NCI-H345 treated with DMSO at 0.1 percent for 48 hours (cell line): ENCODE measurements around the gene FAT1.
"Not testable (repeated sequence)": the region's sequence is repeated elsewhere in the genome, so short reads cannot be mapped to it uniquely, and the experiment has no call there.

Experiments
- DNase-seq: peaks from one replicate; lab custom pipeline; 2025; ENCODE audit not compliant: unreplicated experiment; lab: John Stamatoyannopoulos, UW

FAT1 gene

DNA sequence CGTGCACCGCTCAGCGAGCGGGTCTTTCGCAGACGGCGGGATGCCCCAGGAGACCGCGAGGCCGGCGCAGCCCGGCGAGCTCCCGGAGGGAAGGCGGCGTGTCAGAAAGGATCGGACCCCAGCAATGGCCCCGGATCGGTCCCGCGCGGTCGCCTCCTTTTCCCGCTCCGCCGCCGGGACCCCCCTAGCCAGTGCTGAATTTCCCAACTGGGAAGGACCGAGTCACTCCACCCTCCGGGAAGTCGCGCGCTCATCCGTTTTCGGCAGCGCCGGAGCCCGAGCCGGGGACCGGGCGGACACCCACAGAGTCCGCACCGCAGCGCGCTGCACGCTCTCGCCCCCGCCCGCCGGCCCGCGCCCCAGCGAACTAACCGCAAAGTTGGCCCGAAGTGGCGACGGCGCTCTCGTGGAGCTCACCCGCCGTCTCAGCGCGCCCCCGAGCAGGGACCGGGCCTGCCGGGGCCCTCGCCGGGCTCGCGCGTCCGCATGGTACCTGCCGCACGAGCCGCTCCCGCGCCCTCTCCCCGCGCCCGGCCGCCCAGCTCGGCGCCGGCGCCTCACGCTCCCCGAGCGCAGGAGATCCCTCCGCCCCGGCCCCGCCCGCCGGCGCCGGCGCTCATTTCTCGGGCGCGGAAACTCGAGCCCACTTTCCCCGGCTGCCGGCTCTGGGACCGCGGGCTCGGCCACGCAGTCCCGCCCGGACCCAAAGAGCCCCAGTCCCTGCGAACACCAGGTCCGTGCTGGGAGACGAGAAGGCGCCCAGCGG is at the start of gene FAT1:
TSS of gene FAT1 (minus strand) at position 565 of the 766 bp plus-strand sequence. CDS start 14,029 bp downstream, outside the sequence.
- no peak for DNase-seq

DNA sequence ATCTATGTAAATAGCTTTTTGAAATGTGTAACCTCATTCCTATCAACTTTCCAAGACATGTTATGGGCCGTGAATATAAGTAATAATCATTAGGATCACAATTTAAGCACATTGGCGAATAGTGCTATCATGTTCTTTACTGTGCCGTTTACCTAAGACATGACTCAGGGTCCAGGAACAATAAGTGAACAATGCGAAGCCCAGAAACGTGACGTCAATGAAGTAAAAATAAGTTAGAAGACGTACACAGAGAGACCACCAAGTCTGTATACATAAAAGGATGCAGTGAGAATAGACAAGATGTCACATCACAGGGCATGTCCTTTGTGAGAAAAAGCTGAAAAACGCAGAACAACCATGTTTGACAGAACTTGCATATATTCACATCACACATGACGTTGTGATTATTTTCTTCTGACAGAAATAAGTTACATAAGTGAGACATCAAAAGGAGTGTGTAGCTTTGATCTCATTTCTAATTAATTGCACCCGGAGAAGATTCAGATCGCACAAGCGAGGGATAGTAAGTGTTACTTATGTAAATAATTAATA is 49.4 kb upstream of the FAT1 start:
- DNase-seq = no peak

GRCh38 chr4:186771624-186772023 is 48.0 kb upstream of the FAT1 start:
- DNase-seq = no peak

- DNase-seq = no peak
Observed at GRCh38 chr4:186770481-186771175, 47.0 kb upstream of the FAT1 start.

DNA sequence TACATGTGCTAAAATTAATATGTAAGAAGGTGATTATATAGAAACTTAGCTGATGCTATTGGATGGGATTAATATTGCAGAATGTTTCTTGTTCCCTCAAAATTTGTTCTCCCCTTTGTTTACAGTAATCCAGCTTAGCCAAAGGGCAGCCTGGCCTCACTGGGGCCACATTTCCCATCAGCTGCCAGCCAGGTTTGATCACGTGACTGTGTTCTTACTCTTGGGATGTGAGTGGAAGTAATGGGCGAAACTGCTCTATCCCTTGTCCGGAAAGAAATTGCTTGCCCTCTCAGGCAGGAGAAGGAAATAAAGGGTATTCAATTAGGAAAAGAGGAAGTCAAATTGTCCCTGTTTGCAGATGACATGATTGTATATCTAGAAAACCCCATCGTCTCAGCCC is 44.1 kb upstream of the FAT1 start:
- no peak for DNase-seq

DNA sequence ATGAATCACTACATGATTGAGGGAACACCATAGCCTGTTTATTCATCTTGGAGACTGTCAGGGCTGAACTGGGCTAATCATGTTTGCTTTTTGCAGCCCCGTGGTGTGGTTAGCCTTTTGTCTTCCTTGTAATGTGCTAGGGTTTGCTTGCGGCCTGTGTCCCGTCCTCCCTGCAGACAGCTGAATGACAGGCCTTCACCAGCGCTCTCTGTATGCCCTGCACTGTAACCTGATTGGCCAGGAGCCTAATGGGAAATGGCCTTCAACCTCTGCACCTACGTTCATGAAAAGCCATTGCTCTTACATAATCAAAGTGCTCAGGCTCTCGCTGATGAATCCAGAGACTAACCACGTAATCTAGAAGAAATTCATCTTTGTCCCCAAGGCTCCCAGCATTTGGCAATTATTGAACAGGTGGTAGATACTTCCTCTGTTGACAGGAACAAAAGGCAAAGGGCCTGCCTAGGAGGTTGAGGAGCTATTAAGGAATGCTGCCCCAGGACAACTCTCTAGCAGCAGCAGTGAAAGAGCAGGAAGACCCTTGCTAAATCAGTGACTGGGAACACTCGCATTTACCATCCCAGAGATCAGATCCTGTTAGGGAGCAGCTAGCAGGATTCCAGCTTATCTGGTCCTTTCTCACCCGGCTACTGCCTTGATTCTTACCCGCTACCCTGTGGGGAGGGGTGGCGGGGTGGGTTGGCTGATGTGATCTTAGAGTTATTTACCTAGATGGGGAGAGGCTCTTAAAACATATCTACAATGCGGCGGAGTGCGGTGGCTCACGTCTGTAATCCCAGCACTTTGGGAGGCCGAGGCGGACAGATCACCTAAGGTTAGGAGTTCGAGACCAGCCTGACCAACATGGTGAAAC is 42.3 kb upstream of the FAT1 start:
- no peak for DNase-seq

- DNase-seq = no peak
Observed at GRCh38 chr4:186765138-186765537, 41.5 kb upstream of the FAT1 start.

GRCh38 chr4:186764457-186764856 is 40.8 kb upstream of the FAT1 start:
- DNase-seq = no peak

- DNase-seq = no peak
Observed at GRCh38 chr4:186762865-186763264, 39.2 kb upstream of the FAT1 start.

DNA sequence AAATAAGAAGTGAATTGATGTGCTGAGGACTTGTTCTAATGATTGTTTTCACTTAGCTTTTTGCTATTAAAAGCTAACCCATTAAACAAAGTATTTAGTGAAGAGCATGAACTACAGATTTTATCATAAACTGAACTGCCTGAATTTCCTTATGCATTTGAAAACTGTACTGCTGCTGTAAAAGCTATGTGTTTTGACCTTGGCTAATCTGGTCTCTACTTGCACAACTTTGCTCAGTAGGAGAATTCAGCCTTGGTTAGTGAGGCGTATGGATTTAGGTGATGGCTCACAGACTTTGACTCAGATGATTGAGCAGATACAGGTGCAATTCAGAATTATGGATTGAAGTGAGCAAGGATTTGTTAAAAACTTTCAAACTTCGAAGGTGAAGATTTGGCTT is 38.7 kb upstream of the FAT1 start:
- no peak for DNase-seq

- DNase-seq = not testable (repeated sequence)
Observed at GRCh38 chr4:186761956-186762355, 38.3 kb upstream of the FAT1 start.

GRCh38 chr4:186761393-186761792 is 37.7 kb upstream of the FAT1 start:
- no peak for DNase-seq

DNA sequence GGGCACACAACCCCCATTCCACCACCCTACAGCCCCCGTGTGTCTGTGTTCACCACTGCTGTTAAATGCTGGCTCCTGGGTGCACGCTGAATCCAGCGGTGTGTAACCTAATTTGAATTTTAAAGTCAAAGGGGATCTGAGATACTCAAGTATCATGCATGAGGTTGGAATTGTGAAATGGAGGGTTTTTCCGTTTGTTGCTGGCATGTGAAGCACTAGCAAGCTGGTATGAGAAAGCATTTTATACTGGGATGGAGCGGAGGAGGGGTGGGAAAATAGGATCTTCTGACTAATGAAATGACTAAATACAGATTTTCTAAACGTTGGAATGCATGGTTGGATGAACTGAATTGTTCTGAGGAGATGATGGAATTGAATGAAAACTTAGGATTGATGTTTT is 36.9 kb upstream of the FAT1 start:
- no peak for DNase-seq

DNA sequence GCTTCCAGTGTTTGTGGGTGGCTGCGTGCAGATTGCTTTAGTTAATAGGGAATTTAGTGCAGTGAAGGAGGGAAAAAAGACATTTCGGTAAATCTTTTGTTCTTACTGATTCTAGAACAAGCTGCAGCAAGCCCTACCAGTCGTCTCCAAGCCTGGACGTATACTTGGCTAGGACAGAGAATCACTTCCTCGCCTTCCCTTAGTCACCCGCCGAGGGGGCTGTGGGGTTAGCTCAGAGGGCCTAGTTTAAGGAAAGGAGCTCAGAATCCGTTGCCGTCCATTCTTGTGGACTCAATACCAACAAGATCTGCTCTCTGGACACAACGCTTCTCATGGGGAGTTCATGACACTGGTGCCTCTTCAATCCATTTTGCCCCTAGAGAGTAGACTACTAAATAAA is 36.3 kb upstream of the FAT1 start:
- no peak for DNase-seq

DNA sequence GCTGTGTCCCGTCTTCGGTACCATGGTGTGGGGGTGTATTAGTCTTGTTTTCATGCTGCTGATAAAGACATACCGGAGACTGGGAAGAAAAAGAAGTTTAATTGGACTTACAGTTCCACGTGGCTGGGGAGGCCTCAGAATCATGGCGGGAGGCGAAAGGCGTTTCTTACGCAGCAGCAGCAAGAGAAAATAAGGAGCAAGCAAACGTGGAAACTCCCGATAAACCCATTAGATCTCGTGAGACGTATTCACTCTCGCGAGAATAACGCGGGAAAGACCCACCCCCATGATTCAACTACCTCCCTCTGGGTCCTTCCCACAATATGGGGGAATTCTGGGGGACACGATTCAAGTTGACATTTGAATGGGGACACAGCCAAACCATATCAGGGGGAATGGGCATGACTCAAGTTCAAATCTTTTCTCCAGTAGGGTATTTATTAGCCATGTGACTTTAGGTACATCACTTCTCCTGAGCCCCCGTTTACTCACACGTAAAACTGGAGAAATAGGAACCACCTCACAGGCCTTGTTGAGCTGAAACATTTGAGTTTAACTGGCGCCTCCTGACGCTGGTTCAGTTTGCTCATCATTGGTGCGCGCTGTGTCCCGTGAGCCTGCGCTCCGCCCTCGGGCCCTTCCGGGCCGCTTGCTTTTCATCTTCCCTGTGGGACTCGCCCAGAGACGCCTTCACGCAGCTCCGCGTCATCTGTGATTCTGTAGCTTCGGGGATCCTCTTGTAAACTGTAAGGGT is 35.5 kb upstream of the FAT1 start:
- no peak for DNase-seq

DNA sequence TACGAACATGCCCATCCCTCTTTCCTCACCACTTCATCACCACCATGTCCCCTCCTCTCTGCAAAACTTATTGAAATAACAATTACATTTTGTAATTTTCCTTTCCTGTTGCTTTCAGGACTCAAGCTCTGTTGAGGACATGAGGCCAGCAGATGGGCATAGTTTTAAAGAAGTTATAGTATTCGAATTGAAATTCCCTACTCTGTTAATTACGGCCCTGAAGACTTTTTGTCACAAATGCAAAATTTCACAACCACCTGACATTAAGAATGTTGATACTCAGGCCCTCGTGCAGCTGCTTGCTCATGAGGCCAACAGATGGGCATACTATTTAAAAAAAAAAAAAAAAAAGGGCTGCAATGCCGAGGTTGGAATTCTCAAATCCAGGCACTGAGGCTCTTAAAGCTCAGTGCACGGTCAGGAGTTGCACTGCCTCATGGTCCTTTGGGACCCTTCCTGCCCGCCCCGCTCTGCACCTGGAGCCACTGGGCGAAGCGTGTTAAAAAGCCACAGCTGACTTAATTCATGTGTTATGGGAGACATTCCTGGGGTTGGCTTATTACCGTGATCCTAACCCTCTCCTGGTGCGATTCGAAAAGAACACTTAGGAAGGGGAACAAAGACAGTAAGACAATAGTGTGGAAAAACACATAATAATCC is 34.2 kb upstream of the FAT1 start:
- DNase-seq = no peak

- not testable (repeated sequence) for DNase-seq
Observed at GRCh38 chr4:186756550-186756949, 32.9 kb upstream of the FAT1 start.

DNA sequence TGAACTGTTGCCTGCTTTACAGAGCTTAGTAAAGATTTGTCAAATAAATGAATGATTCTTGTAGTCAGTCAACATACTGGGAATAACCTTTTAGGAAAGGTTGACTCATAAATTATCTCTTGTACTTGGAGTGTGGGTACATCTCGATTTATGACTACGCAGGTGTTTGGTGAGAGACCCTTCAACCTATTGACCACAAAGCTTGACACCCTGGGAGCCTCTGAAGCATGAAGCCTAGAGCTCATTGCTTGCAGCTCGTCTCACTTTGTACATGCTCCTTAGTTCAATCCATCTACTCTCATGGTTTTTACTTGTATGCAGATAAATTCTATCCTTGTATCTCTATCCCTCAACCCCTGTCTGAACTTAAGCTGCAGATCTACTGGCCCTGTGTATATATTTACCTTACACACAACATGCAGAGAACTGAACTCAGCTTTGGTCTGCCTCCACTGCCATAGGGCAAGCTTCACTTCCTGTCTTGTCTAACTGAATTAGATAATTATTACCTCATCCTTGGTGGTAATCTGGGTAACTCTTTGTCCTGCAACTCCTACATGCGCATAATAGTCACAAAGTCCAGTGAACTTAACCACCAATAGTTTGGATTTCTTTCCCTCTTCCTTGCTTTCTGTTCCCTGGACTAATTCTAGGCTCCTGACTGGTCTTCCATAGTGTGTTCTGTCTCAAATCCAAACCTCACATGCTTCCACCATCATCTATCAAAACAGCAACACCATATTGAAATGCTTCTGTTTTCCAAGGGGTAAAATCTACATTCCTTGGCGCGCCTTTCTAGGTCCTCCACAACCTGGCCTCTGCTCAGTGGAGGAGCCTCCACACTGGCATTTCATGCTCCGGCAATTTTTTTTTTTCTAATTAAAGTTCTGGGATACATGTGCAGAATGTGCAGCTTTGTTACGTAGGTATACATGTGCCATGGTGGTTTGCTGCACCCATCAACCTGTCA is 32.2 kb upstream of the FAT1 start:
- no peak for DNase-seq

DNA sequence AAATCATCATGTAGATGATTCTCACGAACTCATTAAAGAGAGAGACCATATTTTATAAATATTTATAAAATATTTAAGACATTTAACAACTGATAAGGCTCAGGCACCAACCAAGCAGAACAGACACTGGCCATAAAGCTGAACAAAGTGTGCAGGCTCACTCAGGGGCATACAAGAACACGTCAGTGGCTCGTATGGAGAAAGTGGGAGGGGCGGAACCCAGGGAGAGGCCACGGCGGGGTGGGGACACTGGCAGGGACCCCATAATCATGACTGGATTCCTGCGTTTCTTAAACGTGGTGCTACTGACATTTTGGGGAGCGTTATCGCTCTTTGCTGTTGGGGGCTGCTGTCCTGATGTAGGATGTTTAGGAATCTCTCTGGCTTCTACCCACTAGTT is 31.3 kb upstream of the FAT1 start:
- no peak for DNase-seq
